Measurements from ENCODE around the gene ABL1. TPM values are rescaled to one million over a fixed set of nuclear protein-coding genes. Genes with fewer than 3 reads are reported as not detected.

ABL1 gene
- total and polyA plus RNA-seq, 2 of the 13 experiments (the other 11 are each of a cell fraction or from before 2014, with no cell fraction given) = 10.8 to 20.4 TPM

DNA sequence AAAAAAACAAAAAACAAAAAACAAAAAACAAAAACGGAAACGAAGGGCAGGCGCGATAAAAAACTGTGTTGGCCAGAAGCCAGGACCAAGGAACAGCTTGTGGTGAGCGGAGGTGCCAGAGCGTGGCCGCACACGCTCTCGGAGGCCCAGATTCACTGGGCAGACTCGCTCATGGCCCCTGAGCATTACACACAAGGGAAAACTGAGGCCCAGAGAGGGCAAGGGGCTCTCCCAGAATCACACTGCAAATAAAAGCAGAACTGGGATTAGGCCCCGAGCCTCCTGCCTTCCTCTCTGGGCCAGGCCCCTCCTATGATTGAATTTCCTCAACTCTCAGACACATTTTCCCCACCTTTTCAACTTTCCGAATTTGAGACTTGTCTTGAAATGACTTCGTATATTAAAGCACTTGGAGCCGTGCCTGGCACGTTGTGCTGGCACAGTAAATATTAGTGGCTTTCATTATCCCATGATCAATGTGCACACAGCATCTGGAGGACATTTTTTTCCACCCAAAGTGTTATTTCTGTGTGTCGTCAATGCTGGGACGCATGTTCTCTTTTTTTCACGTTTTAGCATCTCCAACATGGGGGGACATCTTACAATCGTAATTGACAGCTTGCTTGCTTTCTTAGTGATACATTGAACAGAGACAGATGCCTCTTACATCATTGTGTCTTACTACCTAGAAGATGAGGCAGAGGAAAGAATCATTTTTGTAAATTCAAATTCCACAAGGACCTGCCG is 96.6 kb downstream of the ABL1 start:
- Histone ChIP-seq H3K4me1 (ENCODE audit: insufficient read depth, low read length) (peaks cover 47% of the 10 kb centered on the region), H3K9ac (ENCODE audit: insufficient read depth, low read depth, low read length) (no peak overlapping the region), H3K36me3 (replicated peaks in 1 of 2; ENCODE audit: control insufficient read depth in 1 of 2, insufficient read depth in 2 of 2, low read length in 2 of 2) (no peaks in the 10 kb centered on the region), H3K27ac (ENCODE audit: extremely low read length, insufficient read depth, low read length) (no peak overlapping the region), H2AFZ (ENCODE audit: low read length) (no peak overlapping the region), H3K79me2 (ENCODE audit: insufficient read depth, low read length) (no peaks in the 10 kb centered on the region), H3K9me3 (ENCODE audit: low read length) (no peaks in the 10 kb centered on the region), H3K4me3 (replicated peaks in 1 of 3; ENCODE audit: insufficient read depth in 1 of 3, low read depth in 2 of 3, low read length in 3 of 3) (no peak overlapping the region), H3K4me2 (ENCODE audit: low read depth, low read length) (no peak overlapping the region), H3K27me3 (ENCODE audit: control insufficient read depth in 1 of 2, insufficient read depth in 2 of 2, low read length in 2 of 2) (peaks cover 12 to 94% of the 10 kb centered on the region in 2 experiments), H4K20me1 (ENCODE audit: insufficient read depth, low read length) (no peaks in the 10 kb centered on the region)
- no TSS peak for BruUV-seq (replicated peaks)
- CTCF ChIA-PET (ENCODE audit: low intra/inter-chr PET ratio, low total read pairs) = no interaction called here
- no peak for TF ChIP-seq RBM39 (IDR thresholded peaks at IDR 0.05; ENCODE audit: low read depth, low read length, poor library complexity, severe bottlenecking)
- TF ChIP-seq ZKSCAN5 (CRISPR knock-in tag; IDR thresholded peaks at IDR 0.05) = no peak
- TF ChIP-seq HNRNPH1 (optimal IDR thresholded peaks at IDR 0.05; ENCODE audit: low read depth, low read length) = no peak
- TF ChIP-seq SETDB1 (CRISPR knock-in tag; IDR thresholded peaks at IDR 0.05; ENCODE audit: borderline replicate concordance) = no peak
- TF ChIP-seq HNRNPLL (IDR thresholded peaks at IDR 0.05; ENCODE audit: low read depth, low read length, poor library complexity, severe bottlenecking) = no peak
- TF ChIP-seq HHEX (CRISPR knock-in tag; IDR thresholded peaks at IDR 0.05) = no peak
- TF ChIP-seq, protein P1, sequence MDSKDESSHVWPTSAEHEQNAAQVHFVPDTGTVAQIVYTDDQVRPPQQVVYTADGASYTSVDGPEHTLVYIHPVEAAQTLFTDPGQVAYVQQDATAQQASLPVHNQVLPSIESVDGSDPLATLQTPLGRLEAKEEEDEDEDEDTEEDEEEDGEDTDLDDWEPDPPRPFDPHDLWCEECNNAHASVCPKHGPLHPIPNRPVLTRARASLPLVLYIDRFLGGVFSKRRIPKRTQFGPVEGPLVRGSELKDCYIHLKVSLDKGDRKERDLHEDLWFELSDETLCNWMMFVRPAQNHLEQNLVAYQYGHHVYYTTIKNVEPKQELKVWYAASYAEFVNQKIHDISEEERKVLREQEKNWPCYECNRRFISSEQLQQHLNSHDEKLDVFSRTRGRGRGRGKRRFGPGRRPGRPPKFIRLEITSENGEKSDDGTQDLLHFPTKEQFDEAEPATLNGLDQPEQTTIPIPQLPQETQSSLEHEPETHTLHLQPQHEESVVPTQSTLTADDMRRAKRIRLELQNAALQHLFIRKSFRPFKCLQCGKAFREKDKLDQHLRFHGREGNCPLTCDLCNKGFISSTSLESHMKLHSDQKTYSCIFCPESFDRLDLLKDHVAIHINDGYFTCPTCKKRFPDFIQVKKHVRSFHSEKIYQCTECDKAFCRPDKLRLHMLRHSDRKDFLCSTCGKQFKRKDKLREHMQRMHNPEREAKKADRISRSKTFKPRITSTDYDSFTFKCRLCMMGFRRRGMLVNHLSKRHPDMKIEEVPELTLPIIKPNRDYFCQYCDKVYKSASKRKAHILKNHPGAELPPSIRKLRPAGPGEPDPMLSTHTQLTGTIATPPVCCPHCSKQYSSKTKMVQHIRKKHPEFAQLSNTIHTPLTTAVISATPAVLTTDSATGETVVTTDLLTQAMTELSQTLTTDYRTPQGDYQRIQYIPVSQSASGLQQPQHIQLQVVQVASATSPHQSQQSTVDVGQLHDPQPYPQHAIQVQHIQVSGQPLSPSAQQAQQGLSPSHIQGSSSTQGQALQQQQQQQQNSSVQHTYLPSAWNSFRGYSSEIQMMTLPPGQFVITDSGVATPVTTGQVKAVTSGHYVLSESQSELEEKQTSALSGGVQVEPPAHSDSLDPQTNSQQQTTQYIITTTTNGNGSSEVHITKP (CRISPR knock-in tag; IDR thresholded peaks at IDR 0.05; ENCODE audit: low read depth) = no peak
- TF ChIP-seq ZNF768 (CRISPR knock-in tag; IDR thresholded peaks at IDR 0.05) = peak; percentile 82
- DNase-seq (ENCODE audit: low spot score) = no peak
- intact Hi-C loops (cut with micrococcal nuclease; ENCODE audit: unreplicated experiment) (no loop called here), in situ Hi-C loops (cut with HindIII; ENCODE audit: extremely low pct_ligation_motif_present, low pct_unique_long_range_greater_than_20kb) (no loop called here)
- no peak for FAIRE-seq
- ATAC-seq = no peak
- POLR2A ChIA-PET = no interaction called here
- WGBS (ENCODE audit: low lambda C conversion rate) = 39% methylated on average over 20 of the region's 20 CpGs

Measured in HepG2 (cell line).